Endodermal cell (in vitro differentiated cells): Measurements from ENCODE around the gene MUSK. TPM values are rescaled to one million over a fixed set of nuclear protein-coding genes. Genes with fewer than 3 reads are reported as not detected.

Experiments used
- DNase-seq: peaks from one replicate; pipeline ENCODE4 v3.0.0-alpha.2; 2017
- H3K27ac ChIP-seq: 2 replicates; pipeline ENCODE4 v1.5.1; 2013; ENCODE audit warnings: mild to moderate bottlenecking, low read depth, low read length, moderate library complexity
- H3K27me3 ChIP-seq: 2 replicates; pipeline ENCODE4 v1.6.1; 2013; ENCODE audit warnings: mild to moderate bottlenecking, low read length, moderate library complexity; ENCODE audit not compliant: insufficient read depth, control insufficient read depth, poor library complexity, severe bottlenecking
- H3K36me3 ChIP-seq: 2 replicates; pipeline ENCODE4 v1.7.0; 2013; ENCODE audit warnings: mild to moderate bottlenecking, low read length, moderate library complexity; ENCODE audit not compliant: control insufficient read depth, insufficient read depth
- H3K4me1 ChIP-seq: one replicate; pipeline ENCODE4 v1.7.0; 2013; ENCODE audit warnings: low read length; ENCODE audit not compliant: control insufficient read depth, insufficient read depth
- H3K4me3 ChIP-seq: 2 replicates; pipeline ENCODE4 v1.5.1; 2013; ENCODE audit warnings: mild to moderate bottlenecking, low read length, moderate library complexity
- H3K9ac ChIP-seq: 2 replicates; pipeline ENCODE4 v1.6.1; 2013; ENCODE audit warnings: mild to moderate bottlenecking, low read length, moderate library complexity; ENCODE audit not compliant: poor library complexity, severe bottlenecking; ENCODE audit errors: extremely low read depth
- H3K9me3 ChIP-seq: 2 replicates; pipeline ENCODE4 v1.6.1; 2013; ENCODE audit warnings: mild to moderate bottlenecking, low read length, moderate library complexity; ENCODE audit not compliant: control insufficient read depth
- H3K27ac Mint-ChIP-seq: 2 replicates; pipeline ENCODE4 v1.8.0; 2020; ENCODE audit warnings: mixed read lengths
- H3K27me3 Mint-ChIP-seq: 2 replicates; pipeline ENCODE4 v1.8.0; 2021; ENCODE audit warnings: mild to moderate bottlenecking, mixed read lengths; ENCODE audit not compliant: insufficient read depth
- H3K36me3 Mint-ChIP-seq: 2 replicates; pipeline ENCODE4 v1.8.0; 2020; ENCODE audit warnings: low read depth, mixed read lengths
- H3K4me1 Mint-ChIP-seq: 2 replicates; pipeline ENCODE4 v1.8.0; 2020; ENCODE audit warnings: mixed read lengths
- H3K4me3 Mint-ChIP-seq: 2 replicates; pipeline ENCODE4 v1.8.0; 2020; ENCODE audit warnings: mild to moderate bottlenecking, moderate library complexity, mixed read lengths
- H3K9me3 Mint-ChIP-seq: 2 replicates; pipeline ENCODE4 v1.8.0; 2020; ENCODE audit warnings: mild to moderate bottlenecking, mixed read lengths
- WGBS, 2 experiments: methylation state at CpG; one replicate each; pipeline versions ENCODE4 v1.1.5 to v1.1.7; 2013; ENCODE audit warnings: missing lambda C conversion rate in 2 of 2, mixed read lengths in 1 of 2; ENCODE audit not compliant: insufficient coverage in 1 of 2, insufficient read length in 1 of 2; 5-methylcytosine and 5-hydroxymethylcytosine counted together
- total RNA-seq, 2 donors: library from RNA; stranded (reverse); fragmentation: NEBNext Ultra II Directional in 1 of 2; extraction: Animal tissue kit (Norgen Biotek cat#: 25700) in 1 of 2; gene quantifications; 2 replicates in 1 of 2; 3 replicates in 1 of 2; pipeline ENCODE4 v1.2.1, GENCODE V29; 2021
- TF ChIP-seq, protein P1 (sequence below): fragments of 200-600 bp; sonication (generic); conservative IDR thresholded peaks from 2 replicates; pipeline ENCODE4 v1.5.0; 2021; ENCODE audit warnings: antibody characterized with exemption, mild to moderate bottlenecking

Gene MUSK
- total RNA-seq, 2 donors from 2014 or later, result not detected

GRCh38 chr9:110738982-110739381 is 70.4 kb downstream of the MUSK start:
- H3K27ac Mint-ChIP-seq, result no peak overlapping the region
- H3K36me3 Mint-ChIP-seq, result no peaks in the 10 kb centered on the region
- Histone ChIP-seq H3K9me3 (no peaks in the 10 kb centered on the region), H3K4me3 (no peak overlapping the region), H3K9ac (no peak overlapping the region), H3K4me1 (peaks cover 3% of the 10 kb centered on the region), H3K27ac (no peak overlapping the region), H3K27me3 (no peaks in the 10 kb centered on the region), H3K36me3 (no peaks in the 10 kb centered on the region)
- no peaks in the 10 kb centered on the region for H3K27me3 Mint-ChIP-seq
- H3K9me3 Mint-ChIP-seq, result peaks cover 3% of the 10 kb centered on the region
- no peak overlapping the region for H3K4me3 Mint-ChIP-seq
- no peak for DNase-seq
- TF ChIP-seq, protein P1, sequence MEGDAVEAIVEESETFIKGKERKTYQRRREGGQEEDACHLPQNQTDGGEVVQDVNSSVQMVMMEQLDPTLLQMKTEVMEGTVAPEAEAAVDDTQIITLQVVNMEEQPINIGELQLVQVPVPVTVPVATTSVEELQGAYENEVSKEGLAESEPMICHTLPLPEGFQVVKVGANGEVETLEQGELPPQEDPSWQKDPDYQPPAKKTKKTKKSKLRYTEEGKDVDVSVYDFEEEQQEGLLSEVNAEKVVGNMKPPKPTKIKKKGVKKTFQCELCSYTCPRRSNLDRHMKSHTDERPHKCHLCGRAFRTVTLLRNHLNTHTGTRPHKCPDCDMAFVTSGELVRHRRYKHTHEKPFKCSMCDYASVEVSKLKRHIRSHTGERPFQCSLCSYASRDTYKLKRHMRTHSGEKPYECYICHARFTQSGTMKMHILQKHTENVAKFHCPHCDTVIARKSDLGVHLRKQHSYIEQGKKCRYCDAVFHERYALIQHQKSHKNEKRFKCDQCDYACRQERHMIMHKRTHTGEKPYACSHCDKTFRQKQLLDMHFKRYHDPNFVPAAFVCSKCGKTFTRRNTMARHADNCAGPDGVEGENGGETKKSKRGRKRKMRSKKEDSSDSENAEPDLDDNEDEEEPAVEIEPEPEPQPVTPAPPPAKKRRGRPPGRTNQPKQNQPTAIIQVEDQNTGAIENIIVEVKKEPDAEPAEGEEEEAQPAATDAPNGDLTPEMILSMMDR, result no peak
- peaks cover 5% of the 10 kb centered on the region for H3K4me1 Mint-ChIP-seq

GRCh38 chr9:110742741-110743371 is 74.3 kb downstream of the MUSK start:
- H3K9ac ChIP-seq, result no peak overlapping the region
- H3K9me3 Mint-ChIP-seq, result peaks cover 3% of the 10 kb centered on the region
- H3K27ac Mint-ChIP-seq, result no peak overlapping the region
- H3K27ac ChIP-seq, result no peak overlapping the region
- no peaks in the 10 kb centered on the region for H3K9me3 ChIP-seq
- H3K4me3 Mint-ChIP-seq, result no peak overlapping the region
- no peaks in the 10 kb centered on the region for H3K36me3 ChIP-seq
- peaks cover 9% of the 10 kb centered on the region for H3K4me1 ChIP-seq
- TF ChIP-seq, protein P1, result no peak
- no peaks in the 10 kb centered on the region for H3K36me3 Mint-ChIP-seq
- H3K27me3 Mint-ChIP-seq, result no peaks in the 10 kb centered on the region
- H3K27me3 ChIP-seq, result no peaks in the 10 kb centered on the region
- peaks cover 10% of the 10 kb centered on the region for H3K4me1 Mint-ChIP-seq
- DNase-seq, result peak; percentile 64
- no peak overlapping the region for H3K4me3 ChIP-seq
- 63 to 72% methylated on average over 8 of the region's 8 CpGs for WGBS, 2 experiments

DNA sequence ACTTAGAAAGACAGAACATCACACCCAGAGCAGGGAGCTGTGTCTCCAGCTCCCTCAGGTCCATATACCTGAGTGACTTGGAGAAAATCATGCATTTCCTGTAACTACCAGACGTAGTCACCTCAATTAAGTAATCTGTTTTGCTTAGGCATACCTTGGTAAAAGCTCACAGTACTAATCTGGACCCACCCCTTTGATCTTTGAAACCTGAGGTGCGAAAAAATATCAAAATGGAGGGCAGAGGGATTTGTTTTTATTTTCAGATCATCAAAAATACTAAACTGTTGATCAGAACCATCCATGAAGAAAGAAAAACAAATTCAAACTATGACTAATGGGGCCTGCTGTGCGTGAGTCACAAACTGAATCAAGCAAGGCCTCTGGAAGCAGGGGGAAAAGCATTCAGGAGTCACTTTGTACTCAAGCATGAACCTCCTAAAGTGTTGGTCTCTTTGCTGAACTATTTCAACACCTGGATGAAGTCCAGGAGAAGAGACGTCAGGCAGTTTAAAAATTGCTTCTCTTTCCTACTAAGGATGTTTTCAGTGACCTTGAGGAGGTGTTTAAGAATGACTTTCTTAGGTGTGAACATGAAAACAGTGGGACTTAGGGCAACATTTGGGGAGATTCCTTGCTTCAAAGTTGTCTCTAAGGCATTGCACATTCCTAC is 76.3 kb downstream of the MUSK start:
- H3K4me3 ChIP-seq, result no peak overlapping the region
- peak overlapping the region; percentile 32 for H3K27ac Mint-ChIP-seq
- H3K27me3 ChIP-seq, result no peaks in the 10 kb centered on the region
- H3K4me1 Mint-ChIP-seq, result peaks cover 10% of the 10 kb centered on the region
- H3K27ac ChIP-seq, result no peak overlapping the region
- TF ChIP-seq, protein P1, result no peak
- no peak overlapping the region for H3K9ac ChIP-seq
- no peaks in the 10 kb centered on the region for H3K36me3 Mint-ChIP-seq
- 55 to 68% methylated on average over 1 to 3 of the region's 4 CpGs for WGBS, 2 experiments
- no peaks in the 10 kb centered on the region for H3K9me3 Mint-ChIP-seq
- H3K27me3 Mint-ChIP-seq, result no peaks in the 10 kb centered on the region
- H3K36me3 ChIP-seq, result no peaks in the 10 kb centered on the region
- no peaks in the 10 kb centered on the region for H3K9me3 ChIP-seq
- H3K4me1 ChIP-seq, result peaks cover 9% of the 10 kb centered on the region
- DNase-seq, result peak; percentile 57
- H3K4me3 Mint-ChIP-seq, result no peak overlapping the region
